ENCODE results near the gene ADK. TPM values are rescaled to one million over a fixed set of nuclear protein-coding genes. Genes with fewer than 3 reads are reported as not detected.

Gene ADK
- total and polyA plus RNA-seq, 2 of the 13 experiments (the other 11 are each of a cell fraction or from before 2014, with no cell fraction given): 48.6 to 79.1 TPM

GRCh38 chr10:74486659-74487058 is 335.6 kb downstream of the ADK start:
- H3K4me2 ChIP-seq (ENCODE audit: low read depth, low read length): no peak overlapping the region
- no peak for FAIRE-seq
- TF ChIP-seq, protein P1, sequence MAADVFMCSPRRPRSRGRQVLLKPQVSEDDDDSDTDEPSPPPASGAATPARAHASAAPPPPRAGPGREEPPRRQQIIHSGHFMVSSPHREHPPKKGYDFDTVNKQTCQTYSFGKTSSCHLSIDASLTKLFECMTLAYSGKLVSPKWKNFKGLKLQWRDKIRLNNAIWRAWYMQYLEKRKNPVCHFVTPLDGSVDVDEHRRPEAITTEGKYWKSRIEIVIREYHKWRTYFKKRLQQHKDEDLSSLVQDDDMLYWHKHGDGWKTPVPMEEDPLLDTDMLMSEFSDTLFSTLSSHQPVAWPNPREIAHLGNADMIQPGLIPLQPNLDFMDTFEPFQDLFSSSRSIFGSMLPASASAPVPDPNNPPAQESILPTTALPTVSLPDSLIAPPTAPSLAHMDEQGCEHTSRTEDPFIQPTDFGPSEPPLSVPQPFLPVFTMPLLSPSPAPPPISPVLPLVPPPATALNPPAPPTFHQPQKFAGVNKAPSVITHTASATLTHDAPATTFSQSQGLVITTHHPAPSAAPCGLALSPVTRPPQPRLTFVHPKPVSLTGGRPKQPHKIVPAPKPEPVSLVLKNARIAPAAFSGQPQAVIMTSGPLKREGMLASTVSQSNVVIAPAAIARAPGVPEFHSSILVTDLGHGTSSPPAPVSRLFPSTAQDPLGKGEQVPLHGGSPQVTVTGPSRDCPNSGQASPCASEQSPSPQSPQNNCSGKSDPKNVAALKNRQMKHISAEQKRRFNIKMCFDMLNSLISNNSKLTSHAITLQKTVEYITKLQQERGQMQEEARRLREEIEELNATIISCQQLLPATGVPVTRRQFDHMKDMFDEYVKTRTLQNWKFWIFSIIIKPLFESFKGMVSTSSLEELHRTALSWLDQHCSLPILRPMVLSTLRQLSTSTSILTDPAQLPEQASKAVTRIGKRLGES (CRISPR knock-in tag; IDR thresholded peaks at IDR 0.05; ENCODE audit: borderline replicate concordance): no peak
- TF ChIP-seq ZNF432 (CRISPR knock-in tag; IDR thresholded peaks at IDR 0.05; ENCODE audit: borderline replicate concordance) (no peak), ZNF562 (CRISPR knock-in tag; IDR thresholded peaks at IDR 0.05; ENCODE audit: borderline replicate concordance) (no peak), KDM5A (IDR thresholded peaks at IDR 0.05; ENCODE audit: borderline replicate concordance, low read length) (no peak), POLR2AphosphoS2 (IDR thresholded peaks at IDR 0.05; ENCODE audit: low read depth, low read length) (no peak), ZSCAN9 (CRISPR knock-in tag; IDR thresholded peaks at IDR 0.05; ENCODE audit: borderline replicate concordance) (no peak), ZNF891 (CRISPR knock-in tag; IDR thresholded peaks at IDR 0.05) (no peak)
- TF ChIP-seq, protein P2, sequence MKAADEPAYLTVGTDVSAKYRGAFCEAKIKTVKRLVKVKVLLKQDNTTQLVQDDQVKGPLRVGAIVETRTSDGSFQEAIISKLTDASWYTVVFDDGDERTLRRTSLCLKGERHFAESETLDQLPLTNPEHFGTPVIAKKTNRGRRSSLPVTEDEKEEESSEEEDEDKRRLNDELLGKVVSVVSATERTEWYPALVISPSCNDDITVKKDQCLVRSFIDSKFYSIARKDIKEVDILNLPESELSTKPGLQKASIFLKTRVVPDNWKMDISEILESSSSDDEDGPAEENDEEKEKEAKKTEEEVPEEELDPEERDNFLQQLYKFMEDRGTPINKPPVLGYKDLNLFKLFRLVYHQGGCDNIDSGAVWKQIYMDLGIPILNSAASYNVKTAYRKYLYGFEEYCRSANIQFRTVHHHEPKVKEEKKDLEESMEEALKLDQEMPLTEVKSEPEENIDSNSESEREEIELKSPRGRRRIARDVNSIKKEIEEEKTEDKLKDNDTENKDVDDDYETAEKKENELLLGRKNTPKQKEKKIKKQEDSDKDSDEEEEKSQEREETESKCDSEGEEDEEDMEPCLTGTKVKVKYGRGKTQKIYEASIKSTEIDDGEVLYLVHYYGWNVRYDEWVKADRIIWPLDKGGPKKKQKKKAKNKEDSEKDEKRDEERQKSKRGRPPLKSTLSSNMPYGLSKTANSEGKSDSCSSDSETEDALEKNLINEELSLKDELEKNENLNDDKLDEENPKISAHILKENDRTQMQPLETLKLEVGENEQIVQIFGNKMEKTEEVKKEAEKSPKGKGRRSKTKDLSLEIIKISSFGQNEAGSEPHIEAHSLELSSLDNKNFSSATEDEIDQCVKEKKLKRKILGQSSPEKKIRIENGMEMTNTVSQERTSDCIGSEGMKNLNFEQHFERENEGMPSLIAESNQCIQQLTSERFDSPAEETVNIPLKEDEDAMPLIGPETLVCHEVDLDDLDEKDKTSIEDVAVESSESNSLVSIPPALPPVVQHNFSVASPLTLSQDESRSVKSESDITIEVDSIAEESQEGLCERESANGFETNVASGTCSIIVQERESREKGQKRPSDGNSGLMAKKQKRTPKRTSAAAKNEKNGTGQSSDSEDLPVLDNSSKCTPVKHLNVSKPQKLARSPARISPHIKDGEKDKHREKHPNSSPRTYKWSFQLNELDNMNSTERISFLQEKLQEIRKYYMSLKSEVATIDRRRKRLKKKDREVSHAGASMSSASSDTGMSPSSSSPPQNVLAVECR (CRISPR knock-in tag; IDR thresholded peaks at IDR 0.05; ENCODE audit: borderline replicate concordance): no peak
- TF ChIP-seq, protein P3, sequence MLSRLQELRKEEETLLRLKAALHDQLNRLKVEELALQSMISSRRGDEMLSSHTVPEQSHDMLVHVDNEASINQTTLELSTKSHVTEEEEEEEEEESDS (CRISPR knock-in tag; IDR thresholded peaks at IDR 0.05; ENCODE audit: borderline replicate concordance): no peak

More at GRCh38 chr10:74486659-74487058, 335.6 kb downstream of the ADK start:
- Histone ChIP-seq H3K79me2 (ENCODE audit: insufficient read depth, low read length) (no peaks in the 10 kb centered on the region), H3K36me3 (replicated peaks in 1 of 2; ENCODE audit: control insufficient read depth in 1 of 2, insufficient read depth in 2 of 2, low read length in 2 of 2) (0 out of 5 replicates have a peak, but pooled peaks cover 0 to 11% of the 10 kb centered on the region in 2 experiments), H3K9me3 (ENCODE audit: low read length) (no peaks in the 10 kb centered on the region), H4K20me1 (ENCODE audit: insufficient read depth, low read length) (no peaks in the 10 kb centered on the region), H2AFZ (ENCODE audit: low read length) (no peak overlapping the region), H3K4me3 (replicated peaks in 1 of 3; ENCODE audit: insufficient read depth in 1 of 3, low read depth in 2 of 3, low read length in 3 of 3) (no peak overlapping the region), H3K4me1 (ENCODE audit: insufficient read depth, low read length) (peaks cover 15% of the 10 kb centered on the region), H3K27me3 (ENCODE audit: control insufficient read depth in 1 of 2, insufficient read depth in 2 of 2, low read length in 2 of 2) (no peaks in the 10 kb centered on the region), H3K9ac (ENCODE audit: insufficient read depth, low read depth, low read length) (no peak overlapping the region), H3K27ac (ENCODE audit: extremely low read length, insufficient read depth, low read length) (no peak overlapping the region)
- no TSS peak for BruUV-seq (replicated peaks)
- WGBS (ENCODE audit: low lambda C conversion rate): 97% methylated on average over 1 of the region's 1 CpG
- no peak for ATAC-seq
- intact Hi-C loops (cut with micrococcal nuclease; ENCODE audit: unreplicated experiment) (no loop called here), in situ Hi-C loops (cut with HindIII; ENCODE audit: extremely low pct_ligation_motif_present, low pct_unique_long_range_greater_than_20kb) (no loop called here)
- ChIA-PET CTCF (ENCODE audit: low intra/inter-chr PET ratio, low total read pairs) (no interaction called here), POLR2A (interaction anchor here (0.5 to 0.6 kb wide), 2 partner anchors 7 to 338 kb away, joined by 4 to 5 read pairs; no protein-coding TSS in a partner anchor)
- no peak for DNase-seq (ENCODE audit: low spot score)
